GM12878 (cell line): ENCODE results near the gene IL1RAPL1. TPM values are rescaled to one million over a fixed set of nuclear protein-coding genes. Genes with fewer than 3 reads are reported as not detected.

Source experiments
- ATAC-seq: fragments of 200-7000 bp; cut with Tn5 transposase; 3 replicates; pipeline ENCODE4 v1.9.1; 2020; ENCODE audit warnings: mild to moderate bottlenecking, moderate library complexity
- BruUV-seq: library from RNA; stranded (reverse); fragments of 400-500 nt; replicated peaks from 2 replicates; lab custom pipeline; 2021; lab: Mats Ljungman, UMichigan
- CTCF ChIA-PET: fragments of 300-600 bp; sonication (Branson Sonifier 250); formaldehyde crosslinking; extraction: SDS; loops from one replicate; lab custom pipeline; 2021; ENCODE audit warnings: inconsistent platforms; lab: Yijun Ruan, JAX
- POLR2A ChIA-PET: fragments of 350-600 bp; formaldehyde crosslinking; extraction: SDS; loops from one replicate; lab custom pipeline; 2021; ENCODE audit warnings: inconsistent platforms; lab: Charles Lee
- RAD21 ChIA-PET: fragments of 300-600 bp; sonication (Branson Sonifier 250); formaldehyde crosslinking; loops from one replicate; lab custom pipeline; 2023; ENCODE audit warnings: antibody characterized with exemption; ENCODE audit not compliant: unreplicated experiment; lab: Charles Lee
- SMC1A ChIA-PET: fragments of 300-600 bp; sonication (Branson Sonifier 250); formaldehyde crosslinking; loops from one replicate; lab custom pipeline; 2023; ENCODE audit not compliant: unreplicated experiment, uncharacterized antibody; lab: Charles Lee
- DNase-seq: peaks from one replicate; pipeline ENCODE4 v3.0.0-alpha.2; 2011; ENCODE audit warnings: low read depth, low spot score
- FAIRE-seq: peaks from 3 replicates; lab custom pipeline; 2011; peaks lifted over from hg19 to GRCh38; lab: Jason Lieb, UNC
- H2AFZ ChIP-seq: 2 replicates; pipeline ENCODE4 v1.6.0; 2011; ENCODE audit warnings: low read depth, low read length, control low read depth; ENCODE audit not compliant: control insufficient read depth
- H3K27ac ChIP-seq: 2 replicates; pipeline ENCODE4 v1.5.1; 2011; ENCODE audit warnings: control low read depth; ENCODE audit not compliant: control insufficient read depth, insufficient read depth
- H3K27me3 ChIP-seq, 2 experiments: replicated peaks in 1 of 2; 2 replicates each; pipeline versions ENCODE4 v1.6.0 to v1.6.1; 2011; ENCODE audit warnings: low read length in 1 of 2; ENCODE audit not compliant: control insufficient read depth in 2 of 2, insufficient read depth in 2 of 2
- H3K36me3 ChIP-seq, 2 experiments: 2 replicates each; pipeline ENCODE4 v1.5.1; 2011; ENCODE audit warnings: low read length in 1 of 2; ENCODE audit not compliant: control insufficient read depth in 2 of 2, insufficient read depth in 2 of 2
- H3K4me1 ChIP-seq: 2 replicates; pipeline ENCODE4 v1.6.1; 2011; ENCODE audit warnings: mild to moderate bottlenecking, low read length, moderate library complexity, mixed read lengths; ENCODE audit not compliant: control insufficient read depth, insufficient read depth
- H3K4me2 ChIP-seq: 2 replicates; pipeline ENCODE4 v1.6.0; 2011; ENCODE audit warnings: control low read depth; ENCODE audit not compliant: control insufficient read depth, insufficient read depth
- H3K4me3 ChIP-seq: fragments of 200-600 bp; sonication (generic); 2 replicates; pipeline ENCODE4 v1.5.1; 2016
- H3K79me2 ChIP-seq: 2 replicates; pipeline ENCODE4 v1.6.0; 2011; ENCODE audit warnings: low read length; ENCODE audit not compliant: control insufficient read depth, insufficient read depth
- H3K9ac ChIP-seq: 2 replicates; pipeline ENCODE4 v1.8.0; 2011; ENCODE audit warnings: low read length, control low read depth, mixed read lengths; ENCODE audit not compliant: control insufficient read depth, insufficient read depth
- H3K9me3 ChIP-seq: replicated peaks from 3 replicates; pipeline ENCODE4 v1.5.1; 2011; ENCODE audit warnings: mild to moderate bottlenecking, low read length; ENCODE audit not compliant: control insufficient read depth, insufficient read depth
- H4K20me1 ChIP-seq: 2 replicates; pipeline ENCODE4 v1.6.0; 2011; ENCODE audit not compliant: control insufficient read depth, insufficient read depth
- CREB1 ChIP-seq: IDR thresholded peaks from 2 replicates; pipeline ENCODE4 v1.6.1; 2012; ENCODE audit warnings: low read depth, mild to moderate bottlenecking, inconsistent platforms
- EED ChIP-seq: sonication (generic); IDR thresholded peaks from 2 replicates; pipeline ENCODE4 v1.6.1; 2016; ENCODE audit warnings: antibody characterized with exemption, low read depth
- HDAC2 ChIP-seq: fragments of 200-600 bp; sonication (generic); IDR thresholded peaks from 2 replicates; pipeline ENCODE4 v1.6.1; 2017
- KLF5 ChIP-seq: fragments of 450-650 bp; IDR thresholded peaks from 2 replicates; pipeline ENCODE4 v1.6.1; 2014; ENCODE audit warnings: mild to moderate bottlenecking; ENCODE audit not compliant: partially characterized antibody
- SMARCA5 ChIP-seq: fragments of 450-650 bp; IDR thresholded peaks from 2 replicates; pipeline ENCODE4 v1.6.1; 2017; ENCODE audit warnings: mild to moderate bottlenecking
- SRF ChIP-seq, 2 experiments: IDR thresholded peaks; 2 replicates each; pipeline ENCODE4 v1.6.1; 2011; ENCODE audit warnings: low read depth in 2 of 2, low read length in 2 of 2, mild to moderate bottlenecking in 1 of 2, moderate library complexity in 1 of 2
- STAT3 ChIP-seq: IDR thresholded peaks from 2 replicates; pipeline ENCODE4 v1.6.1; 2011; ENCODE audit warnings: low read depth, low read length, improper control_type of control experiment
- TCF12 ChIP-seq: IDR thresholded peaks from 2 replicates; pipeline ENCODE4 v1.6.1; 2011; ENCODE audit warnings: low read depth, mild to moderate bottlenecking, low read length
- TCF3 ChIP-seq: IDR thresholded peaks from 2 replicates; pipeline ENCODE4 v1.6.1; 2012; ENCODE audit warnings: low read depth, mild to moderate bottlenecking, low read length, borderline replicate concordance; ENCODE audit not compliant: insufficient read depth
- WGBS: methylation state at CpG from one replicate; pipeline ENCODE4 v1.1.6; 2016; ENCODE audit warnings: low lambda C conversion rate; ENCODE audit not compliant: insufficient replicate concordance, insufficient coverage; ENCODE audit errors: missing lambda C conversion rate; 5-methylcytosine and 5-hydroxymethylcytosine counted together
- in situ Hi-C: fragments of 300-500 bp; cut with MboI; formaldehyde crosslinking; loops from 9 replicates; pipeline ENCODE4 v1.14.3; 2018; ENCODE audit warnings: mixed read lengths
- intact Hi-C: fragments of 100-400 bp; cut with micrococcal nuclease; formaldehyde crosslinking; loops from one replicate; pipeline ENCODE4 v1.14.2; 2022; ENCODE audit not compliant: unreplicated experiment
- polyA plus RNA-seq, 11 experiments: library from polyadenylated mRNA; depleted of rRNA in 4 of 11; unstranded in 6 of 11; stranded (reverse) in 5 of 11; fragments of >200 nt; fragmentation: Nextera tagmentation in 4 of 11; fragmentation: Illumina TruSeq in 1 of 11; extraction: Ambion mirVana in 4 of 11; extraction: Trizol in 1 of 11; gene quantifications; 1 replicate in 1 of 11; 2 replicates in 10 of 11; pipeline versions ENCODE4 v1.2.1 to v1.2.3, GENCODE V29; 2011 to 2016; ENCODE audit warnings: inconsistent platforms in 2 of 11, missing spikeins in 2 of 11, low read depth in 1 of 11
- total RNA-seq, 4 experiments: library from RNA; depleted of rRNA in 3 of 4; stranded (reverse); fragments of >200 nt in 3 of 4; fragmentation: Illumina TruSeq in 1 of 4; extraction: Trizol in 1 of 4; gene quantifications; 2 replicates each; pipeline versions ENCODE4 v1.2.1 to v1.2.3, GENCODE V29; 2013 to 2021
- TF ChIP-seq, protein P1 (sequence below): IDR thresholded peaks from 2 replicates; pipeline ENCODE4 v1.6.1; 2012; ENCODE audit warnings: low read depth, low read length, improper control_type of control experiment

Gene IL1RAPL1
- total and polyA plus RNA-seq, 10 of the 15 experiments (the other 5 are each of a cell fraction or from before 2014, with no cell fraction given), result not detected

GRCh38 chrX:29640106-29640505 lies 1052.9 kb downstream of the IL1RAPL1 start:
- ChIA-PET RAD21 (no interaction called here), CTCF (no interaction called here), POLR2A (no interaction called here), SMC1A (no interaction called here)
- no peaks in the 10 kb centered on the region for H4K20me1 ChIP-seq
- in situ Hi-C loops, result no loop called here
- no peak overlapping the region for H3K9ac ChIP-seq
- 65% methylated on average over 2 of the region's 2 CpGs for WGBS
- no TSS peak for BruUV-seq
- ATAC-seq (no peak), DNase-seq (no peak), FAIRE-seq (no peak)
- no peaks in the 10 kb centered on the region for H3K79me2 ChIP-seq
- no peak overlapping the region for H3K4me2 ChIP-seq
- intact Hi-C loops, result no loop called here
- H3K27ac ChIP-seq, result no peak overlapping the region
- no peaks in the 10 kb centered on the region; the same call in 2 of the 3 replicates for H3K9me3 ChIP-seq
- no peak overlapping the region for H2AFZ ChIP-seq
- no peaks in the 10 kb centered on the region for H3K4me1 ChIP-seq
- TF ChIP-seq EED, result no peak
- TF ChIP-seq KLF5, result no peak
- TF ChIP-seq HDAC2, result no peak
- no peak for TF ChIP-seq STAT3
- TF ChIP-seq, protein P1, sequence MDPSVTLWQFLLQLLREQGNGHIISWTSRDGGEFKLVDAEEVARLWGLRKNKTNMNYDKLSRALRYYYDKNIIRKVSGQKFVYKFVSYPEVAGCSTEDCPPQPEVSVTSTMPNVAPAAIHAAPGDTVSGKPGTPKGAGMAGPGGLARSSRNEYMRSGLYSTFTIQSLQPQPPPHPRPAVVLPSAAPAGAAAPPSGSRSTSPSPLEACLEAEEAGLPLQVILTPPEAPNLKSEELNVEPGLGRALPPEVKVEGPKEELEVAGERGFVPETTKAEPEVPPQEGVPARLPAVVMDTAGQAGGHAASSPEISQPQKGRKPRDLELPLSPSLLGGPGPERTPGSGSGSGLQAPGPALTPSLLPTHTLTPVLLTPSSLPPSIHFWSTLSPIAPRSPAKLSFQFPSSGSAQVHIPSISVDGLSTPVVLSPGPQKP, result no peak
- no peak for TF ChIP-seq CREB1
- no peak for TF ChIP-seq SRF (IDR thresholded peaks at IDR 0.05; ENCODE audit: low read depth in 2 of 2, low read length in 2 of 2)
- TF ChIP-seq TCF12, result no peak
- no peak for TF ChIP-seq TCF3
- TF ChIP-seq SMARCA5, result no peak
- TF ChIP-seq, all 136 proteins: peak for 0
- no peak overlapping the region for H3K4me3 ChIP-seq
- no peaks in the 10 kb centered on the region for H3K36me3 ChIP-seq
- H3K27me3 ChIP-seq, result no peaks in the 10 kb centered on the region
